GM04503 (cell line): ENCODE results near the gene POLR1G.
A peak's percentile ranks its signal among the peaks of the same experiment; 100 is the strongest.
"Not testable (repeated sequence)": the region's sequence is repeated elsewhere in the genome, so short reads cannot be mapped to it uniquely, and the experiment has no call there.

ENCODE experiments used
- DNase-seq: peaks from one replicate; pipeline ENCODE4 v3.0.0-alpha.2; 2012; ENCODE audit warnings: low read depth

POLR1G gene

DNA sequence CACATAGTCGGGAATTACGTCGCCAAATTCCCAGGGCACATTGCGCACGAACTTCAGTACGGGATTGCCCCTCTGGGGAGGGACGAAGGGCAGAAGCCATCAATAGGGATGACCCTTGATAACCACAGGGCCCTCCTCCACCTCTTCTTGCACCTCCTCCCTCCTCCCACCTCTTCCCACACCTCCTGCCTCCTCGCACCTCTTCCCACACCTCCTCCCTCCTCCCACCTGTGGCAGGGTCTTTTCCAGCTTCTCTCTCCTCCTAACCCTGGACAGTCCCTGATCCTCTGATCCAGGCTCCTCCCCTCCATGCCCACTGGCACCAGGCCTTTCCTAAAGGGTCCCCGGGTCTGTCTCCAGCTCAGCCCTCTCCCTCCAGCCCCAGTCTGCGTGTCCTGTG, 13.9 kb downstream of the POLR1G start:
- no peak for DNase-seq

DNA sequence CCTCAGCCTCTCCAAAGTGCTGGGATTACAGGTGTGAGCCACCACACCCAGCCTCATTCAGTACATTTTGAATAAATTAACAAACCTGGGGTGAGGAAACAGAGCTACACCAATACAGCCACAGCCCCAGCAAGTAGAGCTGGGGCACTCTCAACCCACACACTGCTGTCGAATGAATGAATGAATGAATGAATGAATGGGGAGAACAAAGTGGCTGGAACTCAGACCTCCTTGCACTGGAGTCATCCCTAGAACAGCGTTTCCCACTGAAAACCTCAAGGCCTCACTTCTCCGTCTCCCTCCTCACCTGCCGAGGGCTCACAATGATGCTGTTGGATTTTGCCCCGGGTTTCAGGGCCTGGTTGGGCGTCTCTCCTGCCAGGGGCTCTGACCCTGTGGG, 14.4 kb downstream of the POLR1G start:
- DNase-seq = no peak

DNA sequence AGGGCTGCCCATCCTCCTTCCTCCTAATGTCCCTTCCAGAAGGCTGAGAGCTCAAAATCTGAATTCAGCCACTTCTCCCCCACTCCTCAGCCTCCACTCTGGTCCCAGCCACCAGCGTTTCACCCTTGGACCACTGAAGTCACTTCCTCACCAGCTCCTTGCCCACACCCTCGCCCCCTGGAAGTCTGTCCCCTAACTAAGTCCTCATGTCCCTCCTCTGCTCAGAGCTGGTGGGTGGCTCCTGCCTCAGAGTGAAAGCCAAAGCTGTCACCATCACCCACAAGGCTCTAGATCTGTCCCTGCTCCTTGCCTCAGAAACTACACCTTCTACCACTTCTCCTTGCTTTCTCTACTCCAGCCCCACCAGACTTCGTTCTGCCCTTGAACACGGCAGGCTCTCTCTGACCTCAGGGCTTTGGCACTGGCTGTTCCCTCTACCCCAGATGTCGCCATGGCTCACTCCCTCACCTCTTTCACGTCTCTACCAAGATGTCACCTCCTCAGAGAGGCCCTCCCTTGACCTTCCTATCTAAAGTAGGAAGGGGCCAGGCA, 15.6 kb downstream of the POLR1G start:
- DNase-seq = no peak

DNA sequence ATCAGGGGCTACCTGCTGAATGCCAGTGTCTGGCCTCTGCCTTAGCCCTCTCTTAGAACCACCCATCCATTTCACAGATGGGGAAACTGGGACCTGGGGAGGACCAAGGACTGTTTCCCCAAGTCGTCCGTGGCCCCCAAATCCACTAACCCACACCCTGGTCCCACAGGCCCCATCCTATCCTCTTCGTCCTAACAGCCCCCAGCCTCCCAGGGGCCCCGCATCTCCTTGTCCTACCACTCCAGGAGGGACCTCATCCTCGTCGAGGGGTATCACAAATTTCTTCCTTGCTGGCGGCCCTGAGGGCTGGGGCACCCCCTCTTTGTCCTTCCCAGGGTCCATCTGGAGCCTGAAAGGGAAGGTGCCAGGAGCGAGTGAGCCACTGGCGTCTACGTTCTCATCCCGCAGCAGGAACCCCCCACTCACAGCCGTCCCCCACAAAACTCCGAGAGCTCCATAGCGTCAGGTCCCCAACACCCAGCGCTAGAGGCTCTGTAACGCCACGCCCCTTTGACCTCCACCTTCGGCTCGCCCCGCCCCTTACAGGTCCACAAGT, 16.7 kb downstream of the POLR1G start:
- DNase-seq = no peak

- DNase-seq = peak; percentile 65
Measured at GRCh38 chr19:45423589-45424190, 17.2 kb downstream of the POLR1G start, which contains the start of gene ERCC1. Gene ERCC1 (minus strand): TSS chr19:45423917. CDS start chr19:45423374, 543 bp downstream.

GRCh38 chr19:45424191-45425058, 18.0 kb downstream of the POLR1G start:
- DNase-seq = peak; percentile 80

DNA sequence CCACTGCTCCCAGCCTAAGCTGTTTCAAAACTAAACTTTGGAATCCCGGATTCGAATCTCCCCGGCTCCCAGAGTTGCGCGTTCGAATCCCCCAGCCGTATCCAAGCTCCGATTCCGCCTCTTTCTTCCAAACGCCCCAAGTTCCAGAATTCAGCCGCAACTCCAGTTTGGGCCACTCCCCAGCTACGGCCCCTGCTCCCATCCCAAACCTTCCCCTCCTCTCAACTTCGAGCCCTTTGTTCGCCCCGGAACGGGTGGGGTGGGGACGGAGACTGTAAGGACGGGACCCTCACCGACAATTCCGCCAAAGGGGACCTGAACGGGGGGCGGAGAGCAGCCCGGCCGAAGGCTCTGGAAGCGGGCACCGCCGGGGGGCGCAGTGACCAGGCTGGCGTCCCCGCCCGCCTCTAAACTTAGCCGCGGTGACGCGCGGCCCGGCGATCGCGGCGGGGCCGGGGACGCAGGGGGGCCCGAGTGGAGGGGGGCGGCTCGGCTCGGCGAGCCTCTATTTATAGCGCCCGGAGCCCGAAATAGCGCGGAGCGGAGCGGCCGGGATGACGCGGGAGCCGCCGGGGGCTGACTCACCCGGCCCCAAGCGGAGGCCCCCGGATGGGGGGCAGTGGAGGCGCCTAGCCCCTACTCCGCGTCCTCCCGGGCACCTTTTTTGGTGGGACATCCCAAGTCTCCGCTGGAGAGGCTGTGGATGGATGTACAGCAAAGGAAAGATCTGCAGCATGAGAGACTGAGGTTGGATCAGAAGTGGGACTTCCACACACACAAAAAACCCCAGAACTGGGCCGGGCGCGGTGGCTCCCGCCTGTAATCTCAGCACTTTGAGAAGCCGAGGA, 22.2 kb downstream of the POLR1G start:
- DNase-seq = no peak

- DNase-seq = not testable (repeated sequence)
Measured at GRCh38 chr19:45429896-45430295, 23.5 kb downstream of the POLR1G start.

- DNase-seq = not testable (repeated sequence)
Measured at GRCh38 chr19:45431008-45431407, 24.6 kb downstream of the POLR1G start.

GRCh38 chr19:45432543-45432942, 26.1 kb downstream of the POLR1G start:
- not testable (repeated sequence) for DNase-seq

GRCh38 chr19:45437328-45437727, 30.9 kb downstream of the POLR1G start:
- DNase-seq = no peak

DNA sequence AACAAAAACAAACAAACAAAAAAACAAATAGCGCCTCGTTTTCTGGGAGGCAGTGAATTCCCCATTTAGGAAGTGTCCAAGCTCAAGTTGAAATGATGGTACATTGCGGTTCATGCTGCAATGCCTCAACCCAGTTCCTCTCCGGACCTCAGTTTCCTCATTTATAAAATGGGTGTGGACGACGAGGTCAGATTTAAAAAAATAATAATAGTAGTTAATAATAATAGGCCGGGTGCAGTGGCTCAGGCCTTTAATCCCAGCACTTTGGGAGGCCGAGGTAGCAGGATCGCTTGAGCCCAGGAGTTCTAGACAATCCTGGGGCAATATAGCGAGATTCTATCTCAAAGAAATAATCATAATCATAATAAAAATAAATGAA, 32.7 kb downstream of the POLR1G start:
- no peak for DNase-seq

- no peak for DNase-seq
Measured at GRCh38 chr19:45439569-45440258, 33.3 kb downstream of the POLR1G start.

DNA sequence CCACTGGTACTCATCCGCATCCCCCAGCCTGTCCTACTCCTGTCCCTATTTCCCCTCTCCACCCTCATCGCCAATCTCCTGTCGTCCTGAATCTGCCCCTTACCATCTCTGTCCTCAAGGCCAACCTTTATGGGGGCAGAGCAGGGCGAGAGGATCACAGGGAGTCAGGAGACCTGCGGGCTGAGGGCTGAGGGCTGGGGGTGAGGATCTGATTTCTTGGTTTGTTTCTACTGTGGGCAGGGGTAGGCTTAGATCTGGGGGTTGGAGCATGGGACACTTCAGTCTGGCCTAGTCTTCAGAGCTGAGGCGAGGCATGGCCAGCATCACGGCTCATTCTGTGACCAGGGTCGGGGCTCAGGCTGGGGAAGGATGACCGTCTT, 33.8 kb downstream of the POLR1G start:
- DNase-seq = no peak

- DNase-seq = no peak
Measured at GRCh38 chr19:45440873-45441654, 34.6 kb downstream of the POLR1G start.

- no peak for DNase-seq
Measured at GRCh38 chr19:45442408-45442777, 35.9 kb downstream of the POLR1G start.

GRCh38 chr19:45442778-45443461, 36.5 kb downstream of the POLR1G start:
- no peak for DNase-seq

- peak; percentile 68 for DNase-seq
Measured at GRCh38 chr19:45443462-45444317, 37.2 kb downstream of the POLR1G start.
